Measurements from ENCODE around the gene C2orf68.

C2orf68 gene

GRCh38 chr2:85588645-85589044 lies 23.2 kb downstream of the C2orf68 start:
- H3K9me2 ChIP-seq (replicated peaks; ENCODE audit: control insufficient read depth, low read length): no peaks in the 10 kb centered on the region
- TF ChIP-seq EZH2phosphoT487 (IDR thresholded peaks at IDR 0.05; ENCODE audit: borderline replicate concordance, low read length) (no peak), CTCF (IDR thresholded peaks at IDR 0.05; ENCODE audit: low read depth, low read length, poor library complexity, severe bottlenecking) (no peak)
- no peaks in the 10 kb centered on the region for H3F3A ChIP-seq (ENCODE audit: control insufficient read depth, insufficient read depth)
- H3K4me2 ChIP-seq (ENCODE audit: low read length): no peak overlapping the region
- no peaks in the 10 kb centered on the region for H3K79me2 ChIP-seq (ENCODE audit: control insufficient read depth, low read length)
- no peaks in the 10 kb centered on the region for H3K27me3 ChIP-seq (ENCODE audit: control insufficient read depth, low read length)
- no peaks in the 10 kb centered on the region for H4K20me1 ChIP-seq (ENCODE audit: control insufficient read depth, insufficient read depth, low read depth, low read length)
- H3K36me3 ChIP-seq (ENCODE audit: control insufficient read depth, low read length): no peaks in the 10 kb centered on the region
- H3K4me3 ChIP-seq (ENCODE audit: low read length): no peak overlapping the region
- H3K9me3 ChIP-seq (ENCODE audit: control insufficient read depth, insufficient read depth, low read length): no peaks in the 10 kb centered on the region
- no peak overlapping the region for H3K27ac ChIP-seq (ENCODE audit: low read depth, low read length)
- H3K4me1 ChIP-seq (ENCODE audit: control insufficient read depth, low read length): peaks cover 22% of the 10 kb centered on the region

- TF ChIP-seq EZH2phosphoT487 (IDR thresholded peaks at IDR 0.05; ENCODE audit: borderline replicate concordance, low read length): no peak
- no peak for TF ChIP-seq CTCF (IDR thresholded peaks at IDR 0.05; ENCODE audit: low read depth, low read length, poor library complexity, severe bottlenecking)
- Histone ChIP-seq H3K36me3 (ENCODE audit: control insufficient read depth, low read length) (no peaks in the 10 kb centered on the region), H3F3A (ENCODE audit: control insufficient read depth, insufficient read depth) (no peaks in the 10 kb centered on the region), H3K9me3 (ENCODE audit: control insufficient read depth, insufficient read depth, low read length) (no peaks in the 10 kb centered on the region), H3K79me2 (ENCODE audit: control insufficient read depth, low read length) (no peaks in the 10 kb centered on the region), H3K4me3 (ENCODE audit: low read length) (no peak overlapping the region), H3K4me2 (ENCODE audit: low read length) (no peak overlapping the region), H4K20me1 (ENCODE audit: control insufficient read depth, insufficient read depth, low read depth, low read length) (no peaks in the 10 kb centered on the region), H3K27ac (ENCODE audit: low read depth, low read length) (no peak overlapping the region), H3K27me3 (ENCODE audit: control insufficient read depth, low read length) (no peaks in the 10 kb centered on the region), H3K9me2 (replicated peaks; ENCODE audit: control insufficient read depth, low read length) (no peaks in the 10 kb centered on the region), H3K4me1 (ENCODE audit: control insufficient read depth, low read length) (peaks cover 22% of the 10 kb centered on the region)
Observed at GRCh38 chr2:85588236-85588635, 23.6 kb downstream of the C2orf68 start.

GRCh38 chr2:85585781-85586105 lies 26.1 kb downstream of the C2orf68 start:
- Histone ChIP-seq H3K9me3 (ENCODE audit: control insufficient read depth, insufficient read depth, low read length) (no peaks in the 10 kb centered on the region), H3K79me2 (ENCODE audit: control insufficient read depth, low read length) (no peaks in the 10 kb centered on the region), H3K4me2 (ENCODE audit: low read length) (peak overlapping the region; percentile 17; the same call in 1 of the 2 replicates), H4K20me1 (ENCODE audit: control insufficient read depth, insufficient read depth, low read depth, low read length) (no peaks in the 10 kb centered on the region), H3K4me3 (ENCODE audit: low read length) (no peak overlapping the region), H3K4me1 (ENCODE audit: control insufficient read depth, low read length) (peaks cover 22% of the 10 kb centered on the region), H3K36me3 (ENCODE audit: control insufficient read depth, low read length) (peaks cover 23% of the 10 kb centered on the region), H3K9me2 (replicated peaks; ENCODE audit: control insufficient read depth, low read length) (no peaks in the 10 kb centered on the region), H3F3A (ENCODE audit: control insufficient read depth, insufficient read depth) (no peaks in the 10 kb centered on the region), H3K27ac (ENCODE audit: low read depth, low read length) (no peak overlapping the region), H3K27me3 (ENCODE audit: control insufficient read depth, low read length) (no peaks in the 10 kb centered on the region)
- TF ChIP-seq EZH2phosphoT487 (IDR thresholded peaks at IDR 0.05; ENCODE audit: borderline replicate concordance, low read length) (no peak), CTCF (IDR thresholded peaks at IDR 0.05; ENCODE audit: low read depth, low read length, poor library complexity, severe bottlenecking) (no peak)

Data from DOHH2 (cell line).